Coronary artery (tissue), 2 donors: ENCODE results near the gene DOCK10.
A peak's percentile ranks its signal among the peaks of the same experiment; 100 is the strongest.

ENCODE experiments used
- DNase-seq: peaks from one replicate; pipeline ENCODE4 v3.0.0-alpha.2; 2017; ENCODE audit warnings: low spot score
- H3K27ac ChIP-seq, 2 donors: fragments of 200-600 bp; sonication (generic); one replicate each; pipeline ENCODE4 v1.5.1; 2016 to 2019
- H3K4me3 ChIP-seq: fragments of 200-600 bp; sonication (generic); 2 replicates; pipeline ENCODE4 v1.5.1; 2016; ENCODE audit warnings: mild to moderate bottlenecking, moderate library complexity
- TF ChIP-seq, protein P1 (sequence below): fragments of 200-600 bp; sonication (generic); IDR thresholded peaks from one replicate; pipeline ENCODE4 v1.5.1; 2019; ENCODE audit warnings: antibody characterized with exemption

Gene DOCK10

DNA sequence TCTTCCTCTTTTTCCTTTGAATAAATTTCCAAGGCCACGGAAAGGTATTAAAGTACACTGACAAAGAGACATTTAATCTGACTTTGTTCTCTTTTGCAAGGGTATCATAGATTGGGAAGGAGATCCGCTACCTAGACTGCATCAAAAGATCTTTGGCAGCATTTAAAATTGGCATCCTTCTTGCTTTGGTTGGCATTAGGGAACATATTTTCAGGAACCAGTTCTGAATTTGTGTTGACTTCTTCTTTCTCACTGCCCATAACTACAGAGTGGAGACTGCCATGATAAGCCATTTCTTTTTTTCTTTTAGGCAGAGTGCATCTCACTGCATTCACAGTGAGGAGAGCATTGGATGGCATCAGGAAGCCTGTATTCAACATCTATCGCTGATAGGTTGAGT, 83.4 kb downstream of the DOCK10 start:
- TF ChIP-seq, protein P1, sequence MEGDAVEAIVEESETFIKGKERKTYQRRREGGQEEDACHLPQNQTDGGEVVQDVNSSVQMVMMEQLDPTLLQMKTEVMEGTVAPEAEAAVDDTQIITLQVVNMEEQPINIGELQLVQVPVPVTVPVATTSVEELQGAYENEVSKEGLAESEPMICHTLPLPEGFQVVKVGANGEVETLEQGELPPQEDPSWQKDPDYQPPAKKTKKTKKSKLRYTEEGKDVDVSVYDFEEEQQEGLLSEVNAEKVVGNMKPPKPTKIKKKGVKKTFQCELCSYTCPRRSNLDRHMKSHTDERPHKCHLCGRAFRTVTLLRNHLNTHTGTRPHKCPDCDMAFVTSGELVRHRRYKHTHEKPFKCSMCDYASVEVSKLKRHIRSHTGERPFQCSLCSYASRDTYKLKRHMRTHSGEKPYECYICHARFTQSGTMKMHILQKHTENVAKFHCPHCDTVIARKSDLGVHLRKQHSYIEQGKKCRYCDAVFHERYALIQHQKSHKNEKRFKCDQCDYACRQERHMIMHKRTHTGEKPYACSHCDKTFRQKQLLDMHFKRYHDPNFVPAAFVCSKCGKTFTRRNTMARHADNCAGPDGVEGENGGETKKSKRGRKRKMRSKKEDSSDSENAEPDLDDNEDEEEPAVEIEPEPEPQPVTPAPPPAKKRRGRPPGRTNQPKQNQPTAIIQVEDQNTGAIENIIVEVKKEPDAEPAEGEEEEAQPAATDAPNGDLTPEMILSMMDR = no peak
- no peak for DNase-seq
- Histone ChIP-seq H3K4me3 (peak overlapping the region; percentile 28), H3K27ac (peak overlapping the region in 1 of 2 donors; percentile 13)

DNA sequence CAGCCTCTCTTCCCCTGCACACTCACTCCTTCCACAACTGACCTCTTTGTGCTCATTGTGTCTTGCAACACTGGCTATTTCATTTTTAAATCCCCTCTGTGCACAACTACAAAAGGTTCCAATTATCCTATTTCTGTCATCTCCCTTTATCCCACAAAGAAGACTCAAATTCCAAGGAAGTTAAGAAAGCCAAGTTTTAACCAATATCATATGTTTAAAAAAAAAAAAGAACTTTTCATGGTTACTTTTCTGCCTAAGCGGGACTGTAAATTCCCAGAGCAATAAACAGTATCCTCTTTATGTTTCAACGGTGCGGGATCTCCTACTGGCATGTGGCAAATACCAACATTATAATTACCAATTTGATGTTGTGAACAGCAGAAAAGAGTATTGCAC, 83.8 kb downstream of the DOCK10 start:
- DNase-seq = no peak
- Histone ChIP-seq H3K27ac (peak overlapping the region in 1 of 2 donors; percentile 10), H3K4me3 (no peak overlapping the region)
- TF ChIP-seq, protein P1 = no peak

DNA sequence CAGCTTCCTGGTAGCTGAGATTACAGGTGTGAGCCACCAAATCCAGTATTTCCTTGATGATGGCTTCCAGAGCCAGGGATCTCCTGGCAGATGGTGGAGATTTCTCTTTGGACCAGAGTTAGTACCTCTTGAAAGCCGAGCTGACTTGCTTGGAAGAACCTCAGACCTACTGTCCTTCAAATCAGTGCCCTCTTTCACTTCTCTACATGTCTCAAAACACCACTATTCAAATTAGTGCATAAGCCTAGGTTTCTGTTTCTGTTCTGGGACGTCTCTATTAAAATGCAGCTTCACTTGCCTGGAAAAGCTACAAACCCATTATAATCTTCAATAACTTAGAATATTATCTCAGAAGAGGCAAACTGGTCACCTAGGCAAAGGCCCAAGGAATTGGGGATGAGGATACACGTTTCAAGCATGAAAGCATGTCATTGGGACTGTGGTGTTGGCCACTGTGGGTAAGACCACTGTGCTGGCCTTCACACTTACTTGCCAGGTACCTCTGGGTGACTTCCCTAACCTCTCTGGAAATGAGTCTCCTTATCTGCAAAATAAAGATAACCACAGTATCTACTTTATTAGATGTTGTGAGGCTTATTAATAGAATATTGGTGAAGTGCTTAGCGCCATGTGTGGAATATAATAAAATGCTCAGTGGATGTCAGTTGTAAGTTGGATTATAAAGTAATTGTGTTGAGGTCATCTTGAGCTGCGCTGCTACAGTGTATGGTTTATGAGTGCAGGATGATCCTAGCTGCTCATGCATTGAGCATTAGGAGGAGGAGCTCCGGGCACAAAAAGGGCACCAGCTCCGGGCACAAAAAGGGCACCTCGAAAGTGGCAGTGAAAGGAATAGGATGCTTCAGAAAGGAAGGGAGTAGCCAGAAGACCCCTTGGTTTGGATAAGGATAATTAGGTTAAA, 84.5 kb downstream of the DOCK10 start:
- peak overlapping the region in 1 of 2 donors; percentile 10 for H3K27ac ChIP-seq

GRCh38 chr2:224956706-224957105, 85.6 kb downstream of the DOCK10 start:
- TF ChIP-seq, protein P1 = no peak
- DNase-seq = no peak
- H3K4me3 ChIP-seq = no peak overlapping the region
- H3K27ac ChIP-seq = no peak overlapping the region

More for the DNA sequence above, 84.5 kb downstream of the DOCK10 start:
- no peak overlapping the region for H3K4me3 ChIP-seq
- TF ChIP-seq, protein P1 = no peak
- DNase-seq = no peak

GRCh38 chr2:224954980-224955379, 87.3 kb downstream of the DOCK10 start:
- TF ChIP-seq, protein P1 = no peak
- H3K4me3 ChIP-seq = no peak overlapping the region
- H3K27ac ChIP-seq = no peak overlapping the region

GRCh38 chr2:224952936-224953657, 89.2 kb downstream of the DOCK10 start:
- H3K4me3 ChIP-seq = no peak overlapping the region
- H3K27ac ChIP-seq = no peak overlapping the region
- DNase-seq = no peak
- TF ChIP-seq, protein P1 = no peak

More at GRCh38 chr2:224954980-224955379, 87.3 kb downstream of the DOCK10 start:
- DNase-seq = no peak
